ENCODE results near the gene CADPS2. TPM values are rescaled to one million over a fixed set of nuclear protein-coding genes. Genes with fewer than 3 reads are reported as not detected.
"Not testable (repeated sequence)": the region's sequence is repeated elsewhere in the genome, so short reads cannot be mapped to it uniquely, and the experiment has no call there.

The CADPS2 gene
- total RNA-seq, 1 experiment from 2014 or later = 16.4 TPM

GRCh38 chr7:122298131-122298530 lies 588.1 kb downstream of the CADPS2 start:
- intact Hi-C loops (cut with micrococcal nuclease; ENCODE audit: unreplicated experiment) = no loop called here
- H3K27ac Mint-ChIP-seq (ENCODE audit: unreplicated experiment) = no peak overlapping the region
- H3K4me1 Mint-ChIP-seq (ENCODE audit: low read depth, unreplicated experiment) = peaks cover 14% of the 10 kb centered on the region
- no peak for DNase-seq
- CTCF ChIA-PET = interaction anchor here (1.2 kb wide), 1 partner anchor 13 kb away, joined by 3 read pairs; no protein-coding TSS in a partner anchor
- no peak for TF ChIP-seq CTCF (IDR thresholded peaks at IDR 0.05; ENCODE audit: unreplicated experiment)
- no peaks in the 10 kb centered on the region for H3K9me3 Mint-ChIP-seq (ENCODE audit: low read depth, unreplicated experiment)
- no peaks in the 10 kb centered on the region for H3K36me3 Mint-ChIP-seq (ENCODE audit: insufficient read depth, unreplicated experiment)
- BruUV-seq (replicated peaks) = no TSS peak
- peaks cover 20% of the 10 kb centered on the region for H3K27me3 Mint-ChIP-seq (ENCODE audit: unreplicated experiment)
- H3K4me3 Mint-ChIP-seq (ENCODE audit: low read depth, unreplicated experiment) = no peak overlapping the region

DNA sequence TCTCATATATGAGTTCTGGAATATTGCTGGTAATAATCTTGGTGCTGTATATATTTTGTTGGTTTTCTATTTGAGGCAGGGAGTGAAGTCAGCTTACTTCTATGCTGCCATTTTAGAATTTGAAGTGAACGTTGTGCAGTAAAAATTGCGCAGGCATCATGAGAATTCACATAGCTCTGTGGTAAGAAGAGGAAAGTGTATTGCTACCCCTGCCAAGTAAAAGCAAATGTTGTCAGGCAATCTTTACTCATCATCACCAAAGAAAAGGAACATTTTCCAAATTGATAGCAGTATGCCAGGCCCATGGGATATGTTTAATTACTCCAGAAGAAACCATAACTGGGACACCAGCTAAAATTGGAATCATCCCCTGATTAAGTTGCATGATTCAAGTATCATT lies 595.1 kb downstream of the CADPS2 start:
- Mint-ChIP-seq H3K36me3 (ENCODE audit: insufficient read depth, unreplicated experiment) (no peaks in the 10 kb centered on the region), H3K4me3 (ENCODE audit: low read depth, unreplicated experiment) (no peak overlapping the region), H3K27me3 (ENCODE audit: unreplicated experiment) (peaks cover 26% of the 10 kb centered on the region), H3K9me3 (ENCODE audit: low read depth, unreplicated experiment) (peaks cover 7% of the 10 kb centered on the region), H3K4me1 (ENCODE audit: low read depth, unreplicated experiment) (no peaks in the 10 kb centered on the region), H3K27ac (ENCODE audit: unreplicated experiment) (no peak overlapping the region)
- DNase-seq = no peak
- intact Hi-C loops (cut with micrococcal nuclease; ENCODE audit: unreplicated experiment) = no loop called here
- TF ChIP-seq CTCF (IDR thresholded peaks at IDR 0.05; ENCODE audit: unreplicated experiment) = no peak
- no TSS peak for BruUV-seq (replicated peaks)
- CTCF ChIA-PET = no interaction called here

DNA sequence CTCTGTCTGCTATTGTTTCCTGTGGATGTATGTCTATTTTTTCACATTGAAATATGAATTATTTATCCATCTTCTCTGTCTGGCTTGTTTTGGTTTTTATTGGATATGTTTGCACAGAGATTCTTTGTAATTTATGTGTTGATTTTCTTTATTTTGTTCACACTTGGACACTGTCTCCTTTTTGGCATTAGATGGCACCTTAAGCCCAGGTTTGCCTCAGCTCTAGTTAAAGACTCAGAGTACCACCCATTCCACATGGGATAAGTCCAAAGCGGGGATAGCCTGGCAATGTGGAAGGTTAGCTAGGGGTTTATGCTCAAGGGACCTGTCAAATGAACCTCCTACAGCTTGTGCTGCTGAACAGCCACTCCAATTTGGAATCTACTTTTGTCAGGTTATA lies 595.8 kb downstream of the CADPS2 start:
- Mint-ChIP-seq H3K4me1 (ENCODE audit: low read depth, unreplicated experiment) (no peaks in the 10 kb centered on the region), H3K9me3 (ENCODE audit: low read depth, unreplicated experiment) (peaks cover 7% of the 10 kb centered on the region), H3K27ac (ENCODE audit: unreplicated experiment) (no peak overlapping the region), H3K4me3 (ENCODE audit: low read depth, unreplicated experiment) (no peak overlapping the region), H3K27me3 (ENCODE audit: unreplicated experiment) (peaks cover 26% of the 10 kb centered on the region), H3K36me3 (ENCODE audit: insufficient read depth, unreplicated experiment) (no peaks in the 10 kb centered on the region)
- no peak for DNase-seq
- BruUV-seq (replicated peaks) = no TSS peak
- intact Hi-C loops (cut with micrococcal nuclease; ENCODE audit: unreplicated experiment) = no loop called here
- no peak for TF ChIP-seq CTCF (IDR thresholded peaks at IDR 0.05; ENCODE audit: unreplicated experiment)
- CTCF ChIA-PET = no interaction called here

- no peak for TF ChIP-seq CTCF (IDR thresholded peaks at IDR 0.05; ENCODE audit: unreplicated experiment)
- CTCF ChIA-PET = no interaction called here
- H3K4me3 Mint-ChIP-seq (ENCODE audit: low read depth, unreplicated experiment) = no peak overlapping the region
These were observed 596.8 kb downstream of the CADPS2 start for GRCh38 chr7:122289426-122289825.

GRCh38 chr7:122284608-122285007 lies 601.7 kb downstream of the CADPS2 start:
- peak overlapping the region; percentile 74 for H3K4me3 Mint-ChIP-seq (ENCODE audit: low read depth, unreplicated experiment)
- not testable (repeated sequence) for H3K36me3 Mint-ChIP-seq (ENCODE audit: insufficient read depth, unreplicated experiment)

More at GRCh38 chr7:122289426-122289825, 596.8 kb downstream of the CADPS2 start:
- H3K4me1 Mint-ChIP-seq (ENCODE audit: low read depth, unreplicated experiment) = no peaks in the 10 kb centered on the region
- intact Hi-C loops (cut with micrococcal nuclease; ENCODE audit: unreplicated experiment) = no loop called here
- peaks cover 7% of the 10 kb centered on the region for H3K9me3 Mint-ChIP-seq (ENCODE audit: low read depth, unreplicated experiment)
- peaks cover 26% of the 10 kb centered on the region for H3K27me3 Mint-ChIP-seq (ENCODE audit: unreplicated experiment)
- H3K27ac Mint-ChIP-seq (ENCODE audit: unreplicated experiment) = no peak overlapping the region
- no peak for DNase-seq
- no TSS peak for BruUV-seq (replicated peaks)
- H3K36me3 Mint-ChIP-seq (ENCODE audit: insufficient read depth, unreplicated experiment) = peaks cover 6% of the 10 kb centered on the region

More at GRCh38 chr7:122284608-122285007, 601.7 kb downstream of the CADPS2 start:
- H3K9me3 Mint-ChIP-seq (ENCODE audit: low read depth, unreplicated experiment); intact Hi-C loops (cut with micrococcal nuclease; ENCODE audit: unreplicated experiment); BruUV-seq (replicated peaks); H3K4me1 Mint-ChIP-seq (ENCODE audit: low read depth, unreplicated experiment): not testable (repeated sequence)
- CTCF ChIA-PET = interaction anchor here (0.7 kb wide), 2 partner anchors 14 to 67 kb away, joined by 3 read pairs; no protein-coding TSS in a partner anchor
- H3K27me3 Mint-ChIP-seq (ENCODE audit: unreplicated experiment) = peaks cover 26% of the 10 kb centered on the region
- DNase-seq = peak; percentile 23
- H3K27ac Mint-ChIP-seq (ENCODE audit: unreplicated experiment) = peak overlapping the region; percentile 54

Measured in Calu3 (cell line).